ENCODE results near the gene GRIN2A. TPM values are rescaled to one million over a fixed set of nuclear protein-coding genes. Genes with fewer than 3 reads are reported as not detected.

GRIN2A gene
- polyA plus RNA-seq, 2 of the 4 experiments (the other 2 are of a cell fraction) = not detected

GRCh38 chr16:10121491-10121890 lies 60.7 kb downstream of the GRIN2A start:
- ChIA-PET CTCF (interaction anchor here (1.8 kb wide), 1 partner anchor 10 kb away, joined by 5 read pairs; no protein-coding TSS in a partner anchor), POLR2A (no interaction called here)
- H3K4me1 ChIP-seq = no peaks in the 10 kb centered on the region
- no peak overlapping the region for H3K4me2 ChIP-seq
- H3K9me3 ChIP-seq = no peaks in the 10 kb centered on the region
- no peak overlapping the region for H3K4me3 ChIP-seq
- no peak overlapping the region for H3K27ac ChIP-seq
- DNase-seq (ENCODE audit: low read depth in 1 of 2, low spot score in 1 of 2) (no peak), ATAC-seq (no peak), FAIRE-seq (no peak)
- TF ChIP-seq ZC3H11A (IDR thresholded peaks at IDR 0.05) (no peak), RFX5 (IDR thresholded peaks at IDR 0.05) (no peak)
- WGBS (ENCODE audit: missing lambda C conversion rate) = 0% methylated on average over 2 of the region's 2 CpGs

GRCh38 chr16:10120953-10121352 lies 61.3 kb downstream of the GRIN2A start:
- no peaks in the 10 kb centered on the region for H3K9me3 ChIP-seq
- POLR2A ChIA-PET = no interaction called here
- TF ChIP-seq KDM1A (IDR thresholded peaks at IDR 0.05; ENCODE audit: low read depth) (no peak), EP300 (IDR thresholded peaks at IDR 0.05) (no peak), NFE2L2 (conservative IDR thresholded peaks at IDR 0.05; ENCODE audit: low read length) (no peak), SREBF2 (IDR thresholded peaks at IDR 0.05) (no peak), FOXS1 (CRISPR knock-in tag; IDR thresholded peaks at IDR 0.05) (no peak), RAD21 (conservative IDR thresholded peaks at IDR 0.05 in 1 of 2, IDR thresholded peaks at IDR 0.05 in 1 of 2) (no peak), MYC (IDR thresholded peaks at IDR 0.05; ENCODE audit: borderline replicate concordance, low read length) (no peak), CEBPB (IDR thresholded peaks at IDR 0.05) (no peak), E2F6 (IDR thresholded peaks at IDR 0.05; ENCODE audit: borderline replicate concordance, low read depth) (no peak), CHD2 (IDR thresholded peaks at IDR 0.05; ENCODE audit: low read length, partially characterized antibody) (no peak), NR3C1 (IDR thresholded peaks at IDR 0.05) (no peak), EHF (CRISPR knock-in tag; IDR thresholded peaks at IDR 0.05) (no peak), RFX5 (IDR thresholded peaks at IDR 0.05) (no peak), POLR2A (IDR thresholded peaks at IDR 0.05; ENCODE audit: low read length) (no peak), PHF8 (IDR thresholded peaks at IDR 0.05; ENCODE audit: borderline replicate concordance, low read depth) (no peak), RNF2 (IDR thresholded peaks at IDR 0.05; ENCODE audit: borderline replicate concordance, low read depth) (no peak), KDM5A (IDR thresholded peaks at IDR 0.05) (no peak), MAZ (IDR thresholded peaks at IDR 0.05; ENCODE audit: borderline replicate concordance, low read depth, low read length) (no peak)
- no peak overlapping the region for H3K4me2 ChIP-seq
- no peak for FAIRE-seq
- CTCF ChIA-PET = no interaction called here
- 1% methylated on average over 4 of the region's 4 CpGs for WGBS (ENCODE audit: missing lambda C conversion rate)
- H3K4me1 ChIP-seq = no peaks in the 10 kb centered on the region
- no peak overlapping the region for H3K4me3 ChIP-seq
- DNase-seq (ENCODE audit: low read depth in 1 of 2, low spot score in 1 of 2) = no peak
- ATAC-seq = no peak
- no peak overlapping the region for H3K27ac ChIP-seq

- H3K27ac ChIP-seq = no peak overlapping the region
- CTCF ChIA-PET = interaction anchor here (0.7 kb wide), 1 partner anchor 142 kb away, joined by 4 read pairs; no protein-coding TSS in a partner anchor
- DNase-seq (ENCODE audit: low read depth in 1 of 2, low spot score in 1 of 2) = no peak
- FAIRE-seq = no peak
- no peaks in the 10 kb centered on the region for H3K9me3 ChIP-seq
- 1% methylated on average over 4 of the region's 4 CpGs for WGBS (ENCODE audit: missing lambda C conversion rate)
- ATAC-seq = no peak
- no peaks in the 10 kb centered on the region for H3K4me1 ChIP-seq
- TF ChIP-seq HOXB5 (CRISPR knock-in tag; IDR thresholded peaks at IDR 0.05) = no peak
- TF ChIP-seq TP53 (CRISPR knock-in tag; IDR thresholded peaks at IDR 0.05) = no peak
- TF ChIP-seq MAX (IDR thresholded peaks at IDR 0.05) = no peak
- TF ChIP-seq CEBPB (IDR thresholded peaks at IDR 0.05) = no peak
- TF ChIP-seq ESRRA (IDR thresholded peaks at IDR 0.05; ENCODE audit: borderline replicate concordance, low read length) = no peak
- no peak for TF ChIP-seq KDM1A (IDR thresholded peaks at IDR 0.05; ENCODE audit: low read depth)
- no peak for TF ChIP-seq SREBF2 (IDR thresholded peaks at IDR 0.05)
- no peak for TF ChIP-seq NPAS2 (CRISPR knock-in tag; IDR thresholded peaks at IDR 0.05; ENCODE audit: borderline replicate concordance)
- no peak for TF ChIP-seq POLR2AphosphoS2 (conservative IDR thresholded peaks at IDR 0.05; ENCODE audit: low read length)
- no peak for TF ChIP-seq CHD2 (IDR thresholded peaks at IDR 0.05; ENCODE audit: low read length, partially characterized antibody)
- no peak for TF ChIP-seq HES2 (IDR thresholded peaks at IDR 0.05)
- TF ChIP-seq REST (IDR thresholded peaks at IDR 0.05) = no peak
- H3K4me2 ChIP-seq = no peak overlapping the region
- no peak overlapping the region for H3K4me3 ChIP-seq
- POLR2A ChIA-PET = interaction anchor here (0.6 kb wide), 1 partner anchor 204 kb away, joined by 6 read pairs; no protein-coding TSS in a partner anchor
Observed at GRCh38 chr16:10114409-10114808, 67.8 kb downstream of the GRIN2A start.
